Skeletal muscle satellite cell (primary cell): Measurements from ENCODE around the gene FYTTD1.
A peak's percentile ranks its signal among the peaks of the same experiment; 100 is the strongest.

Experiments
- H3K27me3 ChIP-seq: 2 replicates; pipeline ENCODE4 v1.7.0; 2013; ENCODE audit warnings: low read length; ENCODE audit not compliant: control insufficient read depth, insufficient read depth
- H3K36me3 ChIP-seq: 2 replicates; pipeline ENCODE4 v1.7.0; 2013; ENCODE audit warnings: mild to moderate bottlenecking, control low read depth, low read length; ENCODE audit not compliant: insufficient read depth
- H3K4me1 ChIP-seq: 2 replicates; pipeline ENCODE4 v1.7.0; 2013; ENCODE audit warnings: low read length; ENCODE audit not compliant: control insufficient read depth, insufficient read depth
- H3K4me2 ChIP-seq: 2 replicates; pipeline ENCODE4 v1.7.0; 2013; ENCODE audit warnings: mild to moderate bottlenecking, low read length
- H3K4me3 ChIP-seq: 2 replicates; pipeline ENCODE4 v1.7.0; 2013; ENCODE audit warnings: low read length
- H3K9ac ChIP-seq: 2 replicates; pipeline ENCODE4 v1.7.0; 2013; ENCODE audit warnings: mild to moderate bottlenecking, low read depth, low read length, moderate library complexity
- H3K9me3 ChIP-seq: replicated peaks from 2 replicates; pipeline ENCODE4 v1.7.0; 2013; ENCODE audit warnings: mild to moderate bottlenecking, control low read depth, low read length

FYTTD1 gene

GRCh38 chr3:197737749-197738462 is 11.8 kb upstream of the FYTTD1 start:
- peak overlapping the region; percentile 80 for H3K4me3 ChIP-seq
- no peaks in the 10 kb centered on the region for H3K27me3 ChIP-seq
- H3K9me3 ChIP-seq: no peaks in the 10 kb centered on the region
- peak overlapping the region; percentile 84 for H3K9ac ChIP-seq
- H3K36me3 ChIP-seq: no peaks in the 10 kb centered on the region
- peak overlapping the region; percentile 98 for H3K4me2 ChIP-seq
- H3K4me1 ChIP-seq: peaks cover 15% of the 10 kb centered on the region

- Histone ChIP-seq H3K4me1 (peaks cover under 1% of the 10 kb centered on the region), H3K4me2 (no peak overlapping the region), H3K9me3 (no peaks in the 10 kb centered on the region), H3K4me3 (no peak overlapping the region), H3K27me3 (no peaks in the 10 kb centered on the region), H3K9ac (no peak overlapping the region), H3K36me3 (no peaks in the 10 kb centered on the region)
Measured at GRCh38 chr3:197742787-197743186, 6.9 kb upstream of the FYTTD1 start.

DNA sequence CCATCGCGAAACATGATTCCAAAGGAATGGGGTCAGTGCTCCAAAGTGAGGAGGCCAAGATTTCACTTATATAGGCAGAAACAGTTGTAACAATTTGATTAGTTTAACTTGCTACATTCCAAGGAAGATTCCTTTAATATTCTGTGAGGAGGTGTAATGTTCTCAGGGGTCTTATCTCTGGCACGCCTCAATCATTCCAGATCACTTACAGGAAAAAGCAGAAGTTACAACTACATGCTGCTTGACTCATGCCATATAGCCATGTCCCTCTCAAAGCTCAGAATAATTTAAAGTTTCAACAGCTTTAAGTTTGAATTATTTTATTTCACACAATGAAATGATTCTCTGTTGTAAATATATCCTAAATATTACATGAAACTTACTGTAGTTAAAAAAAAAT is 3.5 kb upstream of the FYTTD1 start:
- H3K9ac ChIP-seq: no peak overlapping the region
- no peaks in the 10 kb centered on the region for H3K36me3 ChIP-seq
- H3K4me2 ChIP-seq: no peak overlapping the region
- no peaks in the 10 kb centered on the region for H3K27me3 ChIP-seq
- peaks cover 9% of the 10 kb centered on the region for H3K4me1 ChIP-seq
- H3K4me3 ChIP-seq: no peak overlapping the region
- H3K9me3 ChIP-seq: no peaks in the 10 kb centered on the region

- Histone ChIP-seq H3K4me1 (peaks cover 12% of the 10 kb centered on the region), H3K9ac (no peak overlapping the region), H3K9me3 (no peaks in the 10 kb centered on the region), H3K27me3 (no peaks in the 10 kb centered on the region), H3K4me2 (no peak overlapping the region), H3K36me3 (no peaks in the 10 kb centered on the region), H3K4me3 (no peak overlapping the region)
Measured at GRCh38 chr3:197746801-197747237, 2.9 kb upstream of the FYTTD1 start.

GRCh38 chr3:197748597-197749314 is 927 bp upstream of the FYTTD1 start:
- Histone ChIP-seq H3K4me2 (peak overlapping the region; percentile 98), H3K36me3 (no peaks in the 10 kb centered on the region), H3K27me3 (no peaks in the 10 kb centered on the region), H3K9ac (peak overlapping the region; percentile 89), H3K9me3 (no peaks in the 10 kb centered on the region), H3K4me3 (peak overlapping the region; percentile 88), H3K4me1 (peaks cover 17% of the 10 kb centered on the region)

DNA sequence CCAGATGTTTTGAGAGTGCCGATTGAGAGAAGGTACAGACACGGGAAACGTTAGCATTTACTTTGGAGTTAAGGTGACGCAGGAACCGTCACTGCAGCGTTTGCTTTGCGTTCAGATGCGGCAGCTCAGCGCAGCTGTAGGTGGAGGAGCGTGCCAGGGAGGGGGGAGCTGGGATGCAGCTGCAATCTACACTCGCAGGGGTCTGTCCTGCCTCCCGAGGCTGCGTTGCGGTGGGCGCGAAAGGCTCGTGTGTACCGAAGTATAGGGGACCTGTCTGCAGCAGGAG is 425 bp upstream of the FYTTD1 start:
- H3K36me3 ChIP-seq: no peaks in the 10 kb centered on the region

GRCh38 chr3:197750396-197750831 is 731 bp downstream of the FYTTD1 start:
- H3K36me3 ChIP-seq: no peaks in the 10 kb centered on the region
- H3K4me3 ChIP-seq: peak overlapping the region; percentile 88
- peaks cover 17% of the 10 kb centered on the region for H3K4me1 ChIP-seq
- H3K9ac ChIP-seq: peak overlapping the region; percentile 89
- H3K9me3 ChIP-seq: no peaks in the 10 kb centered on the region
- peak overlapping the region; percentile 98 for H3K4me2 ChIP-seq
- H3K27me3 ChIP-seq: no peaks in the 10 kb centered on the region

More for the DNA sequence above, 425 bp upstream of the FYTTD1 start:
- Histone ChIP-seq H3K4me1 (peaks cover 17% of the 10 kb centered on the region), H3K9ac (peak overlapping the region; percentile 89), H3K4me3 (peak overlapping the region; percentile 88), H3K27me3 (no peaks in the 10 kb centered on the region), H3K9me3 (no peaks in the 10 kb centered on the region), H3K4me2 (peak overlapping the region; percentile 98)

- Histone ChIP-seq H3K4me1 (peaks cover 17% of the 10 kb centered on the region), H3K4me2 (peak overlapping the region; percentile 98), H3K36me3 (no peaks in the 10 kb centered on the region)
Measured at GRCh38 chr3:197750858-197751737, 1.4 kb downstream of the FYTTD1 start.

DNA sequence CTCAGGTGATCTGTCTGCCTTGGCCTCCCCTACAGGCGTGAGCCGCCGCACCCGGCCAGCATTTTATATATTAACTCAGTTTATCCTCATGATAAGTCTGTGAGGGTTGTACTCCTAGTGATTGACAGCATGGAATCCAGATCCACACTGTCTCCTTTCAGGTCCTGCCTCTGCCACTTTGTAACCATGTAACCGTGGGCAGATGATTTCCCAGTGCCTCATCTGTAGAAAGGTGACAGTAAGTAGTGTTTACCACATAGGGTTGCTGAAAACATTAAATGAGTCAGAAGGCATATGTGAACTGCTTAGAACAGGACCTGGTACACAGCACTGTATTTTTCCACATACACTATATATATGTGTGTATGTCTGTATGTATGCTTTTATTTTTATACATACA is 2.4 kb downstream of the FYTTD1 start:
- no peaks in the 10 kb centered on the region for H3K27me3 ChIP-seq
- peaks cover 5% of the 10 kb centered on the region for H3K36me3 ChIP-seq
- H3K4me1 ChIP-seq: peaks cover 17% of the 10 kb centered on the region
- H3K4me2 ChIP-seq: peak overlapping the region; percentile 98
- peak overlapping the region; percentile 88 for H3K4me3 ChIP-seq
- H3K9me3 ChIP-seq: no peaks in the 10 kb centered on the region
- H3K9ac ChIP-seq: peak overlapping the region; percentile 10

More at GRCh38 chr3:197750858-197751737, 1.4 kb downstream of the FYTTD1 start:
- Histone ChIP-seq H3K27me3 (no peaks in the 10 kb centered on the region), H3K9ac (peak overlapping the region; percentile 89), H3K9me3 (no peaks in the 10 kb centered on the region), H3K4me3 (peak overlapping the region; percentile 88)

DNA sequence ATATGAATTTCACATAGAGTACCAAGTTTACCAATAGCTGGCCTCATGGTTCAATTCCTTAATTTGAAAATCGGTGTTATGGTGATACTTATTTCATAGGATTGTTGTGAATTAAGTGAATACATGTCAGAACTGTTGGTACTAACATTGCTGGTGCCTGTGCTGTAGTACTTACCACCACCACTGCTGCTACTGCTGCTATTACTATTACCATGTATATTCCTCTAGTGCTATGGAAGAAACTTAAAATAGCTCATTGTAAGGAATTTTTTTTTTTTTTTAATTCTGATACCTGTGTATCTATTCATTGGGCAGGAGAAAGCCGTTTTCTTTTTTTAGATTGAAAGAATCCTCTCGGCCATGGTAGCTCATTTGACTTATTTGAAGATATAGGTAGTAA is 3.6 kb downstream of the FYTTD1 start:
- Histone ChIP-seq H3K27me3 (no peaks in the 10 kb centered on the region), H3K36me3 (peaks cover 10% of the 10 kb centered on the region), H3K4me2 (no peak overlapping the region), H3K9me3 (no peaks in the 10 kb centered on the region), H3K4me3 (no peak overlapping the region), H3K9ac (no peak overlapping the region), H3K4me1 (peaks cover 17% of the 10 kb centered on the region)

- Histone ChIP-seq H3K4me1 (peaks cover 6% of the 10 kb centered on the region), H3K36me3 (peaks cover 21% of the 10 kb centered on the region), H3K9ac (no peak overlapping the region), H3K4me2 (no peak overlapping the region), H3K27me3 (no peaks in the 10 kb centered on the region), H3K9me3 (no peaks in the 10 kb centered on the region), H3K4me3 (no peak overlapping the region)
Measured at GRCh38 chr3:197756704-197757103, 7.0 kb downstream of the FYTTD1 start.
